Cardiac fibroblast (primary cell): Measurements from ENCODE around the gene C16orf95.
A peak's percentile ranks its signal among the peaks of the same experiment; 100 is the strongest.

Experiments
- DNase-seq, 2 donors: peaks; one replicate each; pipeline versions ENCODE4 v3.0.0 to v3.0.0-alpha.2; 2010; ENCODE audit warnings: low read depth in 2 of 2
- H3K4me3 ChIP-seq, 2 donors: replicated peaks in 1 of 2; 1 replicate in 1 of 2; 2 replicates in 1 of 2; pipeline ENCODE4 v1.5.1; 2011; ENCODE audit warnings: low read depth in 2 of 2, low read length in 2 of 2, mild to moderate bottlenecking in 2 of 2, moderate library complexity in 1 of 2
- CTCF ChIP-seq: IDR thresholded peaks from one replicate; pipeline ENCODE4 v1.5.1; 2011; ENCODE audit warnings: low read depth, mild to moderate bottlenecking, low read length, inconsistent platforms

The C16orf95 gene

GRCh38 chr16:87288753-87289362, 28.3 kb downstream of the C16orf95 start:
- no peak overlapping the region for H3K4me3 ChIP-seq
- TF ChIP-seq CTCF, result no peak
- DNase-seq, result no peak

- no peak for TF ChIP-seq CTCF
- H3K4me3 ChIP-seq, result no peak overlapping the region
- DNase-seq, result no peak
Measured at GRCh38 chr16:87286839-87287626, 30.2 kb downstream of the C16orf95 start.

- no peak for DNase-seq
- TF ChIP-seq CTCF, result no peak
- no peak overlapping the region for H3K4me3 ChIP-seq
Measured at GRCh38 chr16:87284183-87284582, 33.0 kb downstream of the C16orf95 start.

GRCh38 chr16:87279094-87279658, 38.0 kb downstream of the C16orf95 start:
- no peak for TF ChIP-seq CTCF
- H3K4me3 ChIP-seq, result no peak overlapping the region
- DNase-seq, result no peak

GRCh38 chr16:87278191-87279093, 38.8 kb downstream of the C16orf95 start:
- H3K4me3 ChIP-seq, result no peak overlapping the region
- DNase-seq, result peak; percentile 82 to 90
- TF ChIP-seq CTCF, result peak; percentile 95

- H3K4me3 ChIP-seq, result no peak overlapping the region
- no peak for TF ChIP-seq CTCF
- DNase-seq, result no peak
Measured at GRCh38 chr16:87276924-87277323, 40.3 kb downstream of the C16orf95 start.
